IMR-90 (cell line): ENCODE data around the gene RANBP6. TPM values are rescaled to one million over a fixed set of nuclear protein-coding genes. Genes with fewer than 3 reads are reported as not detected.

ENCODE experiments used
- ATAC-seq: fragments of 200-7000 bp; cut with Tn5 transposase; 2 replicates; pipeline ENCODE4 v1.9.1; 2020; ENCODE audit warnings: low read depth, mild to moderate bottlenecking, moderate library complexity
- BruUV-seq: library from RNA; stranded (reverse); fragments of 400-500 nt; replicated peaks from 2 replicates; lab custom pipeline; 2021; lab: Mats Ljungman, UMichigan
- CTCF ChIA-PET: fragments of 300-600 bp; formaldehyde crosslinking; extraction: SDS; loops from one replicate; lab custom pipeline; 2021; ENCODE audit warnings: antibody characterized with exemption; lab: Yijun Ruan, JAX
- POLR2A ChIA-PET: fragments of 300-600 bp; sonication (Branson Sonifier 250); formaldehyde crosslinking; loops from one replicate; lab custom pipeline; 2022; ENCODE audit warnings: antibody characterized with exemption; ENCODE audit not compliant: unreplicated experiment; lab: Charles Lee
- DNase-seq: peaks from one replicate; pipeline ENCODE4 v3.0.0; 2013
- H2AFZ ChIP-seq: replicated peaks from 2 replicates; pipeline ENCODE3; 2013; ENCODE audit warnings: low read length, mild to moderate bottlenecking; ENCODE audit not compliant: poor library complexity
- H2AK5ac ChIP-seq: 2 replicates; pipeline ENCODE4 v1.6.1; 2013; ENCODE audit warnings: low read depth, low read length, inconsistent platforms
- H2AK9ac ChIP-seq: replicated peaks from 2 replicates; pipeline ENCODE3; 2013; ENCODE audit warnings: mild to moderate bottlenecking, low read depth, low read length, moderate library complexity; ENCODE audit not compliant: poor library complexity
- H2BK120ac ChIP-seq: 2 replicates; pipeline ENCODE4 v1.6.1; 2013; ENCODE audit warnings: low read depth, low read length, inconsistent platforms
- H2BK15ac ChIP-seq: 3 replicates; pipeline ENCODE4 v1.6.1; 2013; ENCODE audit warnings: low read depth, low read length, inconsistent platforms
- H2BK20ac ChIP-seq: 2 replicates; pipeline ENCODE4 v1.6.1; 2013; ENCODE audit warnings: low read depth, mild to moderate bottlenecking, inconsistent platforms, low read length, moderate library complexity
- H2BK5ac ChIP-seq: 2 replicates; pipeline ENCODE4 v1.6.1; 2013; ENCODE audit warnings: mild to moderate bottlenecking, low read depth, low read length, inconsistent platforms; ENCODE audit not compliant: poor library complexity, severe bottlenecking
- H3K14ac ChIP-seq: replicated peaks from 2 replicates; pipeline ENCODE4 v1.6.1; 2013; ENCODE audit warnings: low read depth, low read length, inconsistent platforms
- H3K18ac ChIP-seq: 2 replicates; pipeline ENCODE4 v1.6.1; 2013; ENCODE audit warnings: low read depth, low read length, control low read depth
- H3K23ac ChIP-seq: 2 replicates; pipeline ENCODE4 v1.6.1; 2013; ENCODE audit warnings: low read depth, low read length, inconsistent platforms
- H3K27ac ChIP-seq: 2 replicates; pipeline ENCODE4 v1.5.1; 2013; ENCODE audit warnings: mild to moderate bottlenecking, control low read depth, low read length; ENCODE audit not compliant: insufficient read depth
- H3K27me3 ChIP-seq: 2 replicates; pipeline ENCODE4 v1.6.1; 2013; ENCODE audit warnings: low read length; ENCODE audit not compliant: control insufficient read depth, insufficient read depth
- H3K36me3 ChIP-seq: 2 replicates; pipeline ENCODE4 v1.6.1; 2013; ENCODE audit warnings: low read length, mixed read lengths; ENCODE audit not compliant: control insufficient read depth, insufficient read depth
- H3K4ac ChIP-seq: 2 replicates; pipeline ENCODE4 v1.6.1; 2013; ENCODE audit warnings: low read depth, low read length, inconsistent platforms
- H3K4me1 ChIP-seq: 2 replicates; pipeline ENCODE4 v1.6.1; 2013; ENCODE audit warnings: low read length, mixed read lengths; ENCODE audit not compliant: control insufficient read depth, insufficient read depth
- H3K4me2 ChIP-seq: 2 replicates; pipeline ENCODE4 v1.6.1; 2013; ENCODE audit warnings: low read depth, mild to moderate bottlenecking, control low read depth, low read length, moderate library complexity
- H3K4me3 ChIP-seq: 2 replicates; pipeline ENCODE4 v1.5.1; 2013; ENCODE audit warnings: low read depth, mild to moderate bottlenecking, control low read depth, low read length, moderate library complexity; ENCODE audit not compliant: insufficient read depth
- H3K56ac ChIP-seq: 2 replicates; pipeline ENCODE4 v1.6.1; 2013; ENCODE audit warnings: low read length, inconsistent platforms; ENCODE audit not compliant: insufficient read depth; ENCODE audit errors: extremely low read depth
- H3K79me1 ChIP-seq, 2 experiments: 2 replicates each; pipeline ENCODE4 v1.6.1; 2013; ENCODE audit warnings: low read length in 2 of 2, inconsistent platforms in 1 of 2, low read depth in 1 of 2
- H3K9ac ChIP-seq: 2 replicates; pipeline ENCODE4 v1.6.1; 2013; ENCODE audit warnings: low read depth, low read length, control low read depth
- H3K9me1 ChIP-seq: 2 replicates; pipeline ENCODE4 v1.6.1; 2013; ENCODE audit warnings: low read length, inconsistent platforms; ENCODE audit not compliant: insufficient read depth
- H3K9me3 ChIP-seq: 2 replicates; pipeline ENCODE4 v1.6.1; 2013; ENCODE audit warnings: low read length; ENCODE audit not compliant: control insufficient read depth, insufficient read depth
- H4K20me1 ChIP-seq: 2 replicates; pipeline ENCODE4 v1.6.1; 2013; ENCODE audit warnings: low read length, inconsistent platforms; ENCODE audit not compliant: insufficient read depth
- H4K5ac ChIP-seq: 2 replicates; pipeline ENCODE4 v1.6.1; 2013; ENCODE audit warnings: mild to moderate bottlenecking, low read depth, low read length, control low read depth
- H4K8ac ChIP-seq, 2 experiments: 2 replicates each; pipeline ENCODE4 v1.6.1; 2013; ENCODE audit warnings: low read depth in 2 of 2, low read length in 2 of 2, control low read depth in 1 of 2, inconsistent platforms in 1 of 2
- H4K91ac ChIP-seq: 2 replicates; pipeline ENCODE4 v1.6.1; 2013; ENCODE audit warnings: low read depth, low read length, inconsistent platforms; ENCODE audit not compliant: insufficient read depth
- BHLHE40 ChIP-seq: fragments of 150-350 bp; IDR thresholded peaks from 2 replicates; pipeline ENCODE4 v1.6.1; 2016; ENCODE audit warnings: mild to moderate bottlenecking, low read depth, low read length
- CEBPB ChIP-seq: IDR thresholded peaks from 2 replicates; pipeline ENCODE4 v1.6.1; 2012; ENCODE audit warnings: low read depth, low read length, improper control_type of control experiment
- CHD1 ChIP-seq: IDR thresholded peaks from 2 replicates; pipeline ENCODE4 v1.6.1; 2012; ENCODE audit warnings: low read depth, low read length, improper control_type of control experiment
- CTCF ChIP-seq: conservative IDR thresholded peaks from 2 replicates; pipeline ENCODE4 v1.5.1; 2012; ENCODE audit warnings: mild to moderate bottlenecking, low read depth, low read length, improper control_type of control experiment
- FOS ChIP-seq: fragments of 150-350 bp; IDR thresholded peaks from 2 replicates; pipeline ENCODE4 v1.6.1; 2016; ENCODE audit warnings: low read depth, low read length
- MAFK ChIP-seq: IDR thresholded peaks from 2 replicates; pipeline ENCODE4 v1.6.1; 2012; ENCODE audit warnings: low read depth, low read length, improper control_type of control experiment
- MAZ ChIP-seq: IDR thresholded peaks from 2 replicates; pipeline ENCODE4 v1.6.1; 2012; ENCODE audit warnings: low read depth, mild to moderate bottlenecking, low read length, improper control_type of control experiment, moderate library complexity, borderline replicate concordance
- MXI1 ChIP-seq: IDR thresholded peaks from 2 replicates; pipeline ENCODE4 v1.6.1; 2012; ENCODE audit warnings: low read depth, mild to moderate bottlenecking, low read length, moderate library complexity, borderline replicate concordance
- NFE2L2 ChIP-seq: fragments of 150-350 bp; IDR thresholded peaks from 2 replicates; pipeline ENCODE4 v1.6.1; 2016; ENCODE audit warnings: low read depth, mild to moderate bottlenecking, low read length
- POLR2A ChIP-seq: IDR thresholded peaks from 2 replicates; pipeline ENCODE4 v1.6.1; 2012; ENCODE audit warnings: mild to moderate bottlenecking, low read depth, low read length
- RAD21 ChIP-seq: IDR thresholded peaks from 2 replicates; pipeline ENCODE4 v1.6.1; 2012; ENCODE audit warnings: low read length, improper control_type of control experiment
- RCOR1 ChIP-seq: IDR thresholded peaks from 2 replicates; pipeline ENCODE4 v1.6.1; 2012; ENCODE audit warnings: mild to moderate bottlenecking, low read length, improper control_type of control experiment; ENCODE audit not compliant: insufficient replicate concordance
- RFX5 ChIP-seq: IDR thresholded peaks from 2 replicates; pipeline ENCODE4 v1.8.0; 2012; ENCODE audit warnings: low read depth, mild to moderate bottlenecking, low read length, moderate library complexity
- SMC3 ChIP-seq: fragments of 150-350 bp; IDR thresholded peaks from 2 replicates; pipeline ENCODE4 v1.6.1; 2016; ENCODE audit warnings: low read depth, mild to moderate bottlenecking, antibody characterized with exemption, low read length, moderate library complexity
- WGBS, 2 experiments: methylation state at CpG; one replicate each; pipeline versions ENCODE4 v1.1.5 to v1.1.7; 2013; ENCODE audit warnings: missing lambda C conversion rate in 2 of 2; ENCODE audit not compliant: insufficient read length in 1 of 2; ENCODE audit errors: extremely low coverage in 2 of 2; 5-methylcytosine and 5-hydroxymethylcytosine counted together
- dilution Hi-C: fragments of 300-500 bp; cut with HindIII; formaldehyde crosslinking; loops from one replicate; pipeline ENCODE4 v1.14.3; 2018; ENCODE audit warnings: low sequenced_read_pairs; ENCODE audit not compliant: unreplicated experiment
- in situ Hi-C: fragments of 300-500 bp; cut with MboI; formaldehyde crosslinking; loops from 3 replicates; pipeline ENCODE4 v1.14.3; 2019; ENCODE audit warnings: low sequenced_read_pairs, inconsistent platforms, mixed read lengths
- intact Hi-C: fragments of 100-400 bp; cut with micrococcal nuclease; formaldehyde crosslinking; loops from 2 replicates; pipeline ENCODE4 v1.10.0; 2022
- polyA plus RNA-seq, 3 experiments: library from polyadenylated mRNA; depleted of rRNA; stranded (reverse); fragments of >200 nt; gene quantifications; 2 replicates each; pipeline ENCODE4 v1.2.3, GENCODE V29; 2012; ENCODE audit warnings: low replicate concordance in 1 of 3
- total RNA-seq: library from RNA; depleted of rRNA; stranded (reverse); fragments of >200 nt; gene quantifications from 2 replicates; pipeline ENCODE4 v1.2.3, GENCODE V29; 2012
- TF ChIP-seq, protein P1 (sequence below): fragments of 150-350 bp; IDR thresholded peaks from 2 replicates; pipeline ENCODE4 v1.6.1; 2016; ENCODE audit warnings: low read depth, mild to moderate bottlenecking, low read length, moderate library complexity, borderline replicate concordance
- TF ChIP-seq, protein P2 (sequence below): fragments of 150-350 bp; IDR thresholded peaks from 2 replicates; pipeline ENCODE4 v1.6.1; 2017; ENCODE audit warnings: mild to moderate bottlenecking, antibody characterized with exemption, low read length, low read depth

Gene RANBP6
- total and polyA plus RNA-seq, 2 of the 4 experiments (the other 2 are of a cell fraction): 7.5 to 42.3 TPM

DNA sequence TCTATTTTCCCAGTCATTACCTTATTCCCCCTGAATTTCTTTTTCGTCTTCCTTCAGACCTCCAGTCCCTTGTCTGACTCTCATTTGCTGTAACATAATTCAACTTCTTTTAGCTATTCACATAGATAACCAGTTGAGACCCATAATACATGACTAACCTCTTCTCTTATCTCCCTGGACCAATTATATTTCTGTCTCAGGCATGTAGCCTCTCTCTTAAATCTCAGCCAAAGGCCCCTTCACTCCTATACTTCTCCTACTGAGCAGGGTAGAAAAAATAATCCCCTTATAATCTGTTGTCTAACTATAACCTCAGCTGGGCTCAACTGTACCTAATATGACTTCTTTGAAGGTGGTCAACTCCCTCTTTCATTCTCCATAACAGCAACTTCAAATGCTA lies 20.9 kb downstream of the RANBP6 start:
- no peak overlapping the region for H2BK20ac ChIP-seq
- ChIA-PET CTCF (no interaction called here), POLR2A (interaction anchor here (0.6 kb wide), 1 partner anchor 14 kb away, joined by 3 read pairs; a partner anchor contains a TSS)
- no peak overlapping the region for H3K9ac ChIP-seq
- WGBS, 2 experiments: 88% methylated on average over 1 of the region's 1 CpG; no CpG with 5 or more reads in 1 of the 2 experiments
- in situ Hi-C loops (no loop called here), dilution Hi-C loops (no loop called here), intact Hi-C loops (no loop called here)
- H4K91ac ChIP-seq: no peak overlapping the region
- H3K36me3 ChIP-seq: no peaks in the 10 kb centered on the region
- no peak overlapping the region for H2AFZ ChIP-seq
- no peak for DNase-seq
- H2BK120ac ChIP-seq: no peak overlapping the region
- H3K27me3 ChIP-seq: no peaks in the 10 kb centered on the region
- no peak overlapping the region for H2AK5ac ChIP-seq
- ATAC-seq: no peak
- H3K56ac ChIP-seq: no peak overlapping the region
- peaks cover 12 to 52% of the 10 kb centered on the region in 2 experiments; a peak in 3 of 4 replicates for H3K79me1 ChIP-seq
- BruUV-seq: no TSS peak
- no peak overlapping the region for H2BK15ac ChIP-seq
- H4K20me1 ChIP-seq: peaks cover 31% of the 10 kb centered on the region; the same call in 1 of the 2 replicates
- H3K23ac ChIP-seq: no peak overlapping the region
- no peaks in the 10 kb centered on the region for H3K9me3 ChIP-seq
- no peak overlapping the region for H4K8ac ChIP-seq
- H4K5ac ChIP-seq: no peak overlapping the region
- no peaks in the 10 kb centered on the region; the same call in 1 of the 2 replicates for H3K4me1 ChIP-seq
- no peak overlapping the region for H3K4me3 ChIP-seq
- no peak for TF ChIP-seq RCOR1
- TF ChIP-seq, protein P1, sequence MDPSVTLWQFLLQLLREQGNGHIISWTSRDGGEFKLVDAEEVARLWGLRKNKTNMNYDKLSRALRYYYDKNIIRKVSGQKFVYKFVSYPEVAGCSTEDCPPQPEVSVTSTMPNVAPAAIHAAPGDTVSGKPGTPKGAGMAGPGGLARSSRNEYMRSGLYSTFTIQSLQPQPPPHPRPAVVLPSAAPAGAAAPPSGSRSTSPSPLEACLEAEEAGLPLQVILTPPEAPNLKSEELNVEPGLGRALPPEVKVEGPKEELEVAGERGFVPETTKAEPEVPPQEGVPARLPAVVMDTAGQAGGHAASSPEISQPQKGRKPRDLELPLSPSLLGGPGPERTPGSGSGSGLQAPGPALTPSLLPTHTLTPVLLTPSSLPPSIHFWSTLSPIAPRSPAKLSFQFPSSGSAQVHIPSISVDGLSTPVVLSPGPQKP: no peak
- no peak for TF ChIP-seq POLR2A
- TF ChIP-seq CEBPB: no peak
- TF ChIP-seq NFE2L2: no peak
- TF ChIP-seq MAZ: no peak
- no peak for TF ChIP-seq MXI1
- TF ChIP-seq BHLHE40: no peak
- no peak for TF ChIP-seq RAD21
- TF ChIP-seq SMC3: no peak
- TF ChIP-seq MAFK: no peak
- TF ChIP-seq FOS: no peak
- TF ChIP-seq CTCF: no peak
- no peak for TF ChIP-seq CHD1
- TF ChIP-seq, protein P2, sequence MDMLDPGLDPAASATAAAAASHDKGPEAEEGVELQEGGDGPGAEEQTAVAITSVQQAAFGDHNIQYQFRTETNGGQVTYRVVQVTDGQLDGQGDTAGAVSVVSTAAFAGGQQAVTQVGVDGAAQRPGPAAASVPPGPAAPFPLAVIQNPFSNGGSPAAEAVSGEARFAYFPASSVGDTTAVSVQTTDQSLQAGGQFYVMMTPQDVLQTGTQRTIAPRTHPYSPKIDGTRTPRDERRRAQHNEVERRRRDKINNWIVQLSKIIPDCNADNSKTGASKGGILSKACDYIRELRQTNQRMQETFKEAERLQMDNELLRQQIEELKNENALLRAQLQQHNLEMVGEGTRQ: no peak
- TF ChIP-seq RFX5: no peak
- no peak overlapping the region for H2BK5ac ChIP-seq
- H3K4me2 ChIP-seq: no peak overlapping the region
- H3K4ac ChIP-seq: no peak overlapping the region
- H2AK9ac ChIP-seq: no peak overlapping the region
- H3K18ac ChIP-seq: no peak overlapping the region
- H3K14ac ChIP-seq: no peak overlapping the region
- H3K9me1 ChIP-seq: 0 out of 2 replicates have a peak, but pooled peaks cover 8% of the 10 kb centered on the region
- H3K27ac ChIP-seq: no peak overlapping the region
